ENCODE results near the gene ZBTB46.
"Not testable (repeated sequence)": the region's sequence is repeated elsewhere in the genome, so short reads cannot be mapped to it uniquely, and the experiment has no call there.

ZBTB46 gene

GRCh38 chr20:63733579-63734081 lies 97.4 kb downstream of the ZBTB46 start:
- DNase-seq: no peak

- no peak for DNase-seq
Observed at GRCh38 chr20:63733117-63733516, 97.9 kb downstream of the ZBTB46 start.

GRCh38 chr20:63732118-63733095 lies 98.7 kb downstream of the ZBTB46 start:
- no peak for DNase-seq

GRCh38 chr20:63731410-63731809 lies 99.7 kb downstream of the ZBTB46 start:
- DNase-seq: no peak

- not testable (repeated sequence) for DNase-seq
Observed at GRCh38 chr20:63730189-63730733, 100.8 kb downstream of the ZBTB46 start.

- DNase-seq: not testable (repeated sequence)
Observed at GRCh38 chr20:63722967-63723622, 108.0 kb downstream of the ZBTB46 start.

GRCh38 chr20:63718996-63719395 lies 112.1 kb downstream of the ZBTB46 start:
- DNase-seq: no peak

- no peak for DNase-seq
Observed at GRCh38 chr20:63714858-63715257, 116.2 kb downstream of the ZBTB46 start.

- no peak for DNase-seq
Observed at GRCh38 chr20:63712191-63712590, 118.9 kb downstream of the ZBTB46 start.

GRCh38 chr20:63711085-63711645 lies 119.9 kb downstream of the ZBTB46 start:
- no peak for DNase-seq

GRCh38 chr20:63709149-63709527 lies 121.9 kb downstream of the ZBTB46 start:
- no peak for DNase-seq

- no peak for DNase-seq
Observed at GRCh38 chr20:63708301-63709148, 122.5 kb downstream of the ZBTB46 start.

- peak; percentile 88 to 93 (median 91) for DNase-seq
Observed at GRCh38 chr20:63707558-63708300, 123.3 kb downstream of the ZBTB46 start, which contains the start of the genes ARFRP1 and ZGPAT. TSS of gene ARFRP1 (minus strand) at chr20:63707976. CDS start at chr20:63707091, 885 bp downstream. TSS of gene ZGPAT (plus strand) at chr20:63708039. CDS start at chr20:63708581, 542 bp downstream.

- DNase-seq: peak in 1 of 3 experiments; percentile 65
Observed at GRCh38 chr20:63706852-63707557, 124.1 kb downstream of the ZBTB46 start.

- no peak for DNase-seq
Observed at GRCh38 chr20:63706027-63706695, 124.9 kb downstream of the ZBTB46 start.

- no peak for DNase-seq
Observed at GRCh38 chr20:63705232-63706026, 125.6 kb downstream of the ZBTB46 start.

- DNase-seq: no peak
Observed at GRCh38 chr20:63704749-63705117, 126.3 kb downstream of the ZBTB46 start.

GRCh38 chr20:63703976-63704748 lies 126.9 kb downstream of the ZBTB46 start:
- no peak for DNase-seq
